ENCODE measurements around the gene WFDC13. TPM values are rescaled to one million over a fixed set of nuclear protein-coding genes. Genes with fewer than 3 reads are reported as not detected.
"Not testable (repeated sequence)": the region's sequence is repeated elsewhere in the genome, so short reads cannot be mapped to it uniquely, and the experiment has no call there.

WFDC13 gene
- total RNA-seq (ENCODE audit: low replicate concordance): not detected in 2 replicates

GRCh38 chr20:45701873-45702272 is at the start of gene WFDC13:
Gene WFDC13, plus strand, starts transcription at chr20:45702038. Its CDS starts 86 bp downstream, at chr20:45702124.
- no peak within 1 kb of the TSS for H3K4me3 ChIP-seq (ENCODE audit: low read depth, low read length)
- no peak for TF ChIP-seq CTCF (IDR thresholded peaks at IDR 0.05; ENCODE audit: insufficient read depth, low read length)
- no peak for DNase-seq (ENCODE audit: low read depth)

GRCh38 chr20:45657038-45657437 is 44.8 kb upstream of the WFDC13 start:
- DNase-seq (ENCODE audit: low read depth); H3K4me3 ChIP-seq (ENCODE audit: low read depth, low read length): not testable (repeated sequence)

GRCh38 chr20:45670139-45670538 is 31.7 kb upstream of the WFDC13 start, which contains the start of gene WFDC11:
Gene WFDC11, minus strand, starts transcription at chr20:45670239. Its CDS starts 19,639 bp downstream, at chr20:45650600.
- no peak for TF ChIP-seq CTCF (IDR thresholded peaks at IDR 0.05; ENCODE audit: insufficient read depth, low read length)
- DNase-seq (ENCODE audit: low read depth): no peak
- no peak within 1 kb of the TSS for H3K4me3 ChIP-seq (ENCODE audit: low read depth, low read length)

- DNase-seq (ENCODE audit: low read depth): no peak
- no peak for TF ChIP-seq CTCF (IDR thresholded peaks at IDR 0.05; ENCODE audit: insufficient read depth, low read length)
- no peak overlapping the region for H3K4me3 ChIP-seq (ENCODE audit: low read depth, low read length)
Measured at GRCh38 chr20:45672765-45673164, 29.1 kb upstream of the WFDC13 start.

- no peak for DNase-seq (ENCODE audit: low read depth)
- H3K4me3 ChIP-seq (ENCODE audit: low read depth, low read length): no peak overlapping the region
- no peak for TF ChIP-seq CTCF (IDR thresholded peaks at IDR 0.05; ENCODE audit: insufficient read depth, low read length)
Measured at GRCh38 chr20:45679650-45680049, 22.2 kb upstream of the WFDC13 start.

GRCh38 chr20:45685896-45686295 is 15.9 kb upstream of the WFDC13 start:
- DNase-seq (ENCODE audit: low read depth): no peak
- peak; percentile 20 for TF ChIP-seq CTCF (IDR thresholded peaks at IDR 0.05; ENCODE audit: insufficient read depth, low read length)
- no peak overlapping the region for H3K4me3 ChIP-seq (ENCODE audit: low read depth, low read length)

GRCh38 chr20:45693346-45693745 is 8.5 kb upstream of the WFDC13 start:
- not testable (repeated sequence) for H3K4me3 ChIP-seq (ENCODE audit: low read depth, low read length); DNase-seq (ENCODE audit: low read depth)

- TF ChIP-seq CTCF (IDR thresholded peaks at IDR 0.05; ENCODE audit: insufficient read depth, low read length): no peak
- no peak overlapping the region for H3K4me3 ChIP-seq (ENCODE audit: low read depth, low read length)
- no peak for DNase-seq (ENCODE audit: low read depth)
Measured at GRCh38 chr20:45695496-45695895, 6.3 kb upstream of the WFDC13 start.

All from fibroblast of the aortic adventitia (primary cell).